ENCODE data around the gene RBBP5. TPM values are rescaled to one million over a fixed set of nuclear protein-coding genes. Genes with fewer than 3 reads are reported as not detected.
"Not testable (repeated sequence)": the region's sequence is repeated elsewhere in the genome, so short reads cannot be mapped to it uniquely, and the experiment has no call there.

The RBBP5 gene
- total and polyA plus RNA-seq, 2 of the 4 experiments (the other 2 are of a cell fraction), result 7.3 to 37.5 TPM

GRCh38 chr1:205158048-205158616, 36.4 kb upstream of the RBBP5 start:
- Histone ChIP-seq H4K8ac (ENCODE audit: low read depth in 2 of 2, low read length in 2 of 2) (no peak overlapping the region), H4K91ac (ENCODE audit: insufficient read depth, low read depth, low read length) (no peak overlapping the region), H3K14ac (replicated peaks; ENCODE audit: low read depth, low read length) (no peak overlapping the region), H3K36me3 (ENCODE audit: control insufficient read depth, insufficient read depth, low read length) (peaks cover 59% of the 10 kb centered on the region), H3K9ac (ENCODE audit: low read depth, low read length) (no peak overlapping the region), H3K18ac (ENCODE audit: low read depth, low read length) (no peak overlapping the region), H3K4me1 (ENCODE audit: control insufficient read depth, insufficient read depth, low read length) (no peaks in the 10 kb centered on the region), H3K9me3 (ENCODE audit: control insufficient read depth, insufficient read depth, low read length) (peaks cover 10% of the 10 kb centered on the region), H2BK20ac (ENCODE audit: low read depth, low read length) (no peak overlapping the region), H3K27me3 (ENCODE audit: control insufficient read depth, insufficient read depth, low read length) (no peaks in the 10 kb centered on the region), H3K56ac (ENCODE audit: extremely low read depth, insufficient read depth, low read length) (no peak overlapping the region), H3K4me2 (ENCODE audit: low read depth, low read length) (no peak overlapping the region), H3K9me1 (ENCODE audit: insufficient read depth, low read length) (no peaks in the 10 kb centered on the region), H3K79me1 (ENCODE audit: low read depth in 1 of 2, low read length in 2 of 2) (no peaks in the 10 kb centered on the region; a peak in 2 of 4 replicates), H2BK15ac (ENCODE audit: low read depth, low read length) (no peak overlapping the region), H2AFZ (replicated peaks; ENCODE audit: low read length, poor library complexity) (no peak overlapping the region), H4K5ac (ENCODE audit: low read depth, low read length) (no peak overlapping the region), H2AK9ac (replicated peaks; ENCODE audit: low read depth, low read length, poor library complexity) (no peak overlapping the region), H3K27ac (ENCODE audit: insufficient read depth, low read length) (no peak overlapping the region), H2BK120ac (ENCODE audit: low read depth, low read length) (no peak overlapping the region), H3K23ac (ENCODE audit: low read depth, low read length) (no peak overlapping the region), H2BK5ac (ENCODE audit: low read depth, low read length, poor library complexity, severe bottlenecking) (no peak overlapping the region), H2AK5ac (ENCODE audit: low read depth, low read length) (no peak overlapping the region), H3K4ac (ENCODE audit: low read depth, low read length) (no peak overlapping the region), H4K20me1 (ENCODE audit: insufficient read depth, low read length) (no peaks in the 10 kb centered on the region), H3K4me3 (ENCODE audit: insufficient read depth, low read depth, low read length) (no peak overlapping the region)
- ATAC-seq (ENCODE audit: low read depth) (no peak), DNase-seq (no peak)
- WGBS, 2 experiments (ENCODE audit: extremely low coverage in 2 of 2, insufficient read length in 1 of 2), result no CpG with 5 or more reads among the region's 2 CpGs
- ChIA-PET CTCF (interaction anchor here (0.7 to 1.0 kb wide), 2 partner anchors 17 to 32 kb away, joined by 3 to 4 read pairs; no protein-coding TSS in a partner anchor), POLR2A (ENCODE audit: unreplicated experiment) (no interaction called here)
- intact Hi-C loops (cut with micrococcal nuclease) (no loop called here), in situ Hi-C loops (cut with MboI; ENCODE audit: low sequenced_read_pairs) (no loop called here), dilution Hi-C loops (cut with HindIII; ENCODE audit: low sequenced_read_pairs, unreplicated experiment) (no loop called here)
- TF ChIP-seq RFX5 (IDR thresholded peaks at IDR 0.05; ENCODE audit: low read depth, low read length), result no peak
- no peak for TF ChIP-seq MAZ (IDR thresholded peaks at IDR 0.05; ENCODE audit: borderline replicate concordance, low read depth, low read length)
- TF ChIP-seq MXI1 (IDR thresholded peaks at IDR 0.05; ENCODE audit: borderline replicate concordance, low read depth, low read length), result no peak
- TF ChIP-seq CTCF (conservative IDR thresholded peaks at IDR 0.05; ENCODE audit: low read depth, low read length), result no peak
- no TSS peak for BruUV-seq (replicated peaks)

GRCh38 chr1:205155665-205156377, 34.0 kb upstream of the RBBP5 start:
- H3K9ac ChIP-seq (ENCODE audit: low read depth, low read length); H4K91ac ChIP-seq (ENCODE audit: insufficient read depth, low read depth, low read length); POLR2A ChIA-PET (ENCODE audit: unreplicated experiment); H3K27ac ChIP-seq (ENCODE audit: insufficient read depth, low read length); H2AK5ac ChIP-seq (ENCODE audit: low read depth, low read length); H3K4me1 ChIP-seq (ENCODE audit: control insufficient read depth, insufficient read depth, low read length); in situ Hi-C loops (cut with MboI; ENCODE audit: low sequenced_read_pairs); H3K4ac ChIP-seq (ENCODE audit: low read depth, low read length); H3K4me2 ChIP-seq (ENCODE audit: low read depth, low read length); H4K20me1 ChIP-seq (ENCODE audit: insufficient read depth, low read length); H2BK5ac ChIP-seq (ENCODE audit: low read depth, low read length, poor library complexity, severe bottlenecking); H2BK20ac ChIP-seq (ENCODE audit: low read depth, low read length); DNase-seq; H3K9me1 ChIP-seq (ENCODE audit: insufficient read depth, low read length); H4K8ac ChIP-seq (ENCODE audit: low read depth in 2 of 2, low read length in 2 of 2); H2BK15ac ChIP-seq (ENCODE audit: low read depth, low read length); H3K14ac ChIP-seq (replicated peaks; ENCODE audit: low read depth, low read length); intact Hi-C loops (cut with micrococcal nuclease); dilution Hi-C loops (cut with HindIII; ENCODE audit: low sequenced_read_pairs, unreplicated experiment); H3K18ac ChIP-seq (ENCODE audit: low read depth, low read length); H3K23ac ChIP-seq (ENCODE audit: low read depth, low read length); H2AFZ ChIP-seq (replicated peaks; ENCODE audit: low read length, poor library complexity); H3K56ac ChIP-seq (ENCODE audit: extremely low read depth, insufficient read depth, low read length); ATAC-seq (ENCODE audit: low read depth); H4K5ac ChIP-seq (ENCODE audit: low read depth, low read length); H3K4me3 ChIP-seq (ENCODE audit: insufficient read depth, low read depth, low read length); H2BK120ac ChIP-seq (ENCODE audit: low read depth, low read length); BruUV-seq (replicated peaks); H3K27me3 ChIP-seq (ENCODE audit: control insufficient read depth, insufficient read depth, low read length); H3K79me1 ChIP-seq (ENCODE audit: low read depth in 1 of 2, low read length in 2 of 2); H2AK9ac ChIP-seq (replicated peaks; ENCODE audit: low read depth, low read length, poor library complexity): not testable (repeated sequence)
- CTCF ChIA-PET, result interaction anchor here (0.7 kb wide), 1 partner anchor 66 kb away, joined by 3 read pairs; no protein-coding TSS in a partner anchor
- Histone ChIP-seq H3K9me3 (ENCODE audit: control insufficient read depth, insufficient read depth, low read length) (peaks cover 10% of the 10 kb centered on the region), H3K36me3 (ENCODE audit: control insufficient read depth, insufficient read depth, low read length) (peaks cover 48% of the 10 kb centered on the region)
- 100% methylated on average over 1 of the region's 3 CpGs; no CpG with 5 or more reads in 1 of the 2 experiments for WGBS, 2 experiments (ENCODE audit: extremely low coverage in 2 of 2, insufficient read length in 1 of 2)

Data from IMR-90 (cell line).